ENCODE data around the gene XYLB. TPM values are rescaled to one million over a fixed set of nuclear protein-coding genes. Genes with fewer than 3 reads are reported as not detected.

The XYLB gene
- total RNA-seq, 6 experiments from 2014 or later: 26.2 to 48.3 (median 36.6) TPM

DNA sequence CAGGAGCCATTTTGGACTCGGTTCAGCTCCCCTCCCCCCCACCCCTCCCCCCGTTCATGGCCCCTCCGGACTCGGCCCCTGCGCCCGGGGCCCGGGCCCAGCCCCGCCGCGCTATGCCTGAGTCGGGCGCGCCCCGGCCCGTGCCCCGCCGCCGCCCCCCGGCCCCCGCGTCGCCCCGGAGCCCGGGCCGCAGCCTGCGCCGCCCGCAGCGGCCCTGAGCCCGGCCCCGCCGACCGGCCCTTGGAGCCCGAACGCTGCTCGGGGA, 107.3 kb downstream of the XYLB start:
- Histone ChIP-seq H3K27me3 (no peaks in the 10 kb centered on the region), H3K4me1 (peaks cover 0 to 22% (median 5%) of the 10 kb centered on the region in 4 donors), H3K27ac (peak overlapping the region; percentile 58 to 90 (median 77)), H3K9me3 (no peaks in the 10 kb centered on the region), H3K36me3 (no peaks in the 10 kb centered on the region), H3K4me3 (peak overlapping the region; percentile 68 to 78 (median 70))
- intact Hi-C loops (cut with DNase I): no loop called here
- ATAC-seq: no peak
- DNase-seq: no peak
- TF ChIP-seq POLR2A (IDR thresholded peaks at IDR 0.05): no peak
- 0% methylated on average over 3 of the region's 36 CpGs for WGBS (ENCODE audit: insufficient coverage, low coverage, low lambda C conversion rate, missing lambda C conversion rate)

GRCh38 chr3:38454178-38454883, 107.7 kb downstream of the XYLB start:
- Histone ChIP-seq H3K4me1 (peaks cover 0 to 25% (median 8%) of the 10 kb centered on the region in 4 donors), H3K27ac (peak overlapping the region; percentile 58 to 90 (median 77)), H3K36me3 (no peaks in the 10 kb centered on the region), H3K4me3 (peak overlapping the region; percentile 68 to 78 (median 70)), H3K9me3 (no peaks in the 10 kb centered on the region), H3K27me3 (no peaks in the 10 kb centered on the region)
- ATAC-seq (peak; percentile 11 to 47 (median 38)), DNase-seq (peak; percentile 55 to 68 (median 67))
- 1% methylated on average over 12 of the region's 78 CpGs for WGBS (ENCODE audit: insufficient coverage, low coverage, low lambda C conversion rate, missing lambda C conversion rate)
- intact Hi-C loops (cut with DNase I): no loop called here
- peak; percentile 24 for TF ChIP-seq POLR2A (IDR thresholded peaks at IDR 0.05)
- TF ChIP-seq, protein P1, sequence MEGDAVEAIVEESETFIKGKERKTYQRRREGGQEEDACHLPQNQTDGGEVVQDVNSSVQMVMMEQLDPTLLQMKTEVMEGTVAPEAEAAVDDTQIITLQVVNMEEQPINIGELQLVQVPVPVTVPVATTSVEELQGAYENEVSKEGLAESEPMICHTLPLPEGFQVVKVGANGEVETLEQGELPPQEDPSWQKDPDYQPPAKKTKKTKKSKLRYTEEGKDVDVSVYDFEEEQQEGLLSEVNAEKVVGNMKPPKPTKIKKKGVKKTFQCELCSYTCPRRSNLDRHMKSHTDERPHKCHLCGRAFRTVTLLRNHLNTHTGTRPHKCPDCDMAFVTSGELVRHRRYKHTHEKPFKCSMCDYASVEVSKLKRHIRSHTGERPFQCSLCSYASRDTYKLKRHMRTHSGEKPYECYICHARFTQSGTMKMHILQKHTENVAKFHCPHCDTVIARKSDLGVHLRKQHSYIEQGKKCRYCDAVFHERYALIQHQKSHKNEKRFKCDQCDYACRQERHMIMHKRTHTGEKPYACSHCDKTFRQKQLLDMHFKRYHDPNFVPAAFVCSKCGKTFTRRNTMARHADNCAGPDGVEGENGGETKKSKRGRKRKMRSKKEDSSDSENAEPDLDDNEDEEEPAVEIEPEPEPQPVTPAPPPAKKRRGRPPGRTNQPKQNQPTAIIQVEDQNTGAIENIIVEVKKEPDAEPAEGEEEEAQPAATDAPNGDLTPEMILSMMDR (IDR thresholded peaks at IDR 0.05): peak in 1 of 4 donors; percentile 12

DNA sequence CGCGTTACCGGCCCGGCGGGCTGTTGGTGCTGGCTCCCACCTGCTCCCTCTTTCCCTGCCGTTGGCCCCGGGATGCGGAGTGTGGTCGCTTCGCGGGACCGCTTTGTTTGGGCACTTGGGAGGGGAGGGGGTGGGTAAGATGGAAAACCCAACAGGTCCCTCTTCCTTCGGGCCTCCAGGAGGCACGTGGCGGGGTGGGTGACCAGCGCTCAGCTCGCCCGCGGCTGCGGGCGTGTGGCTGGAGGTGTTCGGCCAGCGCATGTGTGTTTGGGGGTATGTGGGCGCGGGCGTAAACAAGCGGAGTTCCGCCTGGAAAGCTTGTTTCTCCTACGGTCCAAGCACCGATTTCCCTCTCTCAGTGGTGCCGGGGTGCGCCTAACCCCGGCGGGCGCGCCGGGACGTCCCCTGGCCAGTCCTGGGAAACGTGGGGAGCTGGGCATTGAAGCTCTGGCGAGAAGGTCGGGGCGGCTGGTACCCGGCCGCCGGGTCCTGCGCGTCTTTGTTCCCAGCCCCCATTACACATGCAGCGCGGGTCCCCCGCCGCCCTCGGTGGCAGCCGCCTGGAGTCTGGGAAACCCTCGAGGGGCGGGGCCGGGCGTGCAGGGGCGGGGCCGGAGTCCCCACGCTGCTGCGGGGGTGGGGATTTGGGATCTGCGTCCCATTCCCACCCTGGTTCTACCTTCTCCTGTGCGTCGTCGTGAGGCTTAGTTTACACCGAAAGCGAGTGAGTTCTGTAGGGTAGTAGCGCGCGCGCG, 108.5 kb downstream of the XYLB start:
- no peaks in the 10 kb centered on the region for H3K36me3 ChIP-seq
- H3K27ac ChIP-seq: peak overlapping the region; percentile 58 to 90 (median 77)
- H3K4me3 ChIP-seq: peak overlapping the region; percentile 68 to 78 (median 70)
- H3K27me3 ChIP-seq: no peaks in the 10 kb centered on the region
- ATAC-seq: peak; percentile 73 to 81 (median 74)
- intact Hi-C loops (cut with DNase I): no loop called here
- DNase-seq: peak; percentile 86 to 91 (median 89)
- WGBS (ENCODE audit: insufficient coverage, low coverage, low lambda C conversion rate, missing lambda C conversion rate): no CpG with 5 or more reads among the region's 72 CpGs
- peaks cover 0 to 29% (median 11%) of the 10 kb centered on the region in 4 donors for H3K4me1 ChIP-seq
- H3K9me3 ChIP-seq: no peaks in the 10 kb centered on the region
- TF ChIP-seq POLR2A (IDR thresholded peaks at IDR 0.05): no peak
- TF ChIP-seq, protein P1 (IDR thresholded peaks at IDR 0.05): no peak

DNA sequence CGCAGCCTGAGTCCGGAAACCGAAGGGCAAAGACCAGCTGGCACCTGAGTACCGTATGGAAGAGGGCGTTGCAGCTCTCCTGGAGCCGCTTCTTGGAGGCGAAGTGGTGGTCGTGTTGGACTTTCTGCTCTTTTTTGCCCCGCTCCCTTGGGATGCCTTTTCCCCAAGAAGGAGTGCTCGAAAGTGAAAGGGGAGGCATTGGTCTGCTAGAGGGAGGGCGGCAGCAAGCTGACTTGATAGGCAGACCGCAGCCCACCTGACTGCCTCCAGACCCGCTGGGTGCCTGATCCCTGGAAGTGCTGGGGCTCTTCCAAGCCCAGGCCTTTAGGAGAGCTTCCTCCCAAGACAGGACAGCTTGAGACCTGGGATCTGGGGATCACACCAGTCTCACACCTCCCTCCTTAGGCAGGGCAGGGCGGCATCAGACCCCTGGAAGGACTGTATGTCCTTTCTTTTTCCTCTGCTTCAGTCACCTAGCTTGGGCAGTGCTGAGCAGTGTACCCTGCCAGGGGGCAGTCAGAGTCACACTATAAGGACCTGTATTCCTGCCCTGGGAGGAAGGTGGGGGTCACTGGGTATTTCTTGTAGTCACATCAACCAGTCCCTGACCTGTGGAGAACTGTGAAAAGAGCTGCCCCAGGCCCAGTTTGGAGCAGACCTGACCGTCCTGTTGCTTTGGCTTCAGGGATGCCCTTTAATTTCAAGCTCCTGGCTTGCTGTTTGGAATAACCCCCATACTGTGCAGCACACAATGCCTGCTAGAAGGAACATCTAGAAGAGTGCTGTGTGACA, 109.2 kb downstream of the XYLB start:
- Histone ChIP-seq H3K9me3 (no peaks in the 10 kb centered on the region), H3K4me3 (peak overlapping the region; percentile 68 to 78 (median 70)), H3K36me3 (no peaks in the 10 kb centered on the region), H3K4me1 (peaks cover 0 to 37% (median 15%) of the 10 kb centered on the region in 4 donors), H3K27me3 (no peaks in the 10 kb centered on the region), H3K27ac (peak overlapping the region; percentile 58 to 90 (median 77))
- peak; percentile 48 for TF ChIP-seq POLR2A (IDR thresholded peaks at IDR 0.05)
- TF ChIP-seq, protein P1 (IDR thresholded peaks at IDR 0.05): no peak
- ATAC-seq (peak in 2 of 4 donors; percentile 0 to 3), DNase-seq (no peak)
- intact Hi-C loops (cut with DNase I): no loop called here
- WGBS (ENCODE audit: insufficient coverage, low coverage, low lambda C conversion rate, missing lambda C conversion rate): 0% methylated on average over 7 of the region's 15 CpGs

Data from right lobe of liver (tissue), 6 donors.